H1 (cell line): ENCODE data around the gene EGFR. TPM values are rescaled to one million over a fixed set of nuclear protein-coding genes. Genes with fewer than 3 reads are reported as not detected.

ENCODE experiments used
- CTCF ChIA-PET: fragments of 300-600 bp; sonication (Branson Sonifier 250); formaldehyde crosslinking; loops from one replicate; lab custom pipeline; 2021; ENCODE audit not compliant: partially characterized antibody; lab: Charles Lee
- POLR2A ChIA-PET: fragments of 300-600 bp; sonication (Branson Sonifier 250); formaldehyde crosslinking; loops from one replicate; lab custom pipeline; 2021; ENCODE audit warnings: inconsistent platforms; ENCODE audit not compliant: partially characterized antibody; lab: Charles Lee
- DNase-seq, 2 experiments: peaks; one replicate each; pipeline versions ENCODE4 v3.0.0 to v3.0.0-alpha.2; 2010 to 2022; ENCODE audit warnings: low spot score in 2 of 2, low read depth in 1 of 2, mixed read lengths in 1 of 2
- FAIRE-seq: peaks from 2 replicates; lab custom pipeline; 2011; peaks lifted over from hg19 to GRCh38; lab: Jason Lieb, UNC
- H2AFZ ChIP-seq: 2 replicates; pipeline ENCODE4 v1.8.1; 2012; ENCODE audit warnings: low read length, inconsistent platforms
- H2AK5ac ChIP-seq: 2 replicates; pipeline ENCODE4 v1.6.1; 2013; ENCODE audit warnings: low read depth, low read length
- H2BK120ac ChIP-seq: replicated peaks from 2 replicates; pipeline ENCODE3; 2013; ENCODE audit warnings: low read depth, low read length, inconsistent platforms
- H2BK12ac ChIP-seq: 2 replicates; pipeline ENCODE4 v1.6.1; 2013; ENCODE audit warnings: low read depth, low read length
- H2BK15ac ChIP-seq: 2 replicates; pipeline ENCODE4 v1.6.1; 2013; ENCODE audit warnings: low read length
- H2BK20ac ChIP-seq: 2 replicates; pipeline ENCODE4 v1.6.1; 2013; ENCODE audit warnings: low read length
- H2BK5ac ChIP-seq: 2 replicates; pipeline ENCODE4 v1.6.1; 2013; ENCODE audit warnings: low read depth, low read length
- H3K14ac ChIP-seq: 2 replicates; pipeline ENCODE4 v1.6.1; 2013; ENCODE audit warnings: inconsistent platforms; ENCODE audit not compliant: insufficient read length
- H3K18ac ChIP-seq: 2 replicates; pipeline ENCODE4 v1.6.1; 2013; ENCODE audit warnings: low read length; ENCODE audit errors: extremely low read depth
- H3K23ac ChIP-seq: 2 replicates; pipeline ENCODE4 v1.6.1; 2013; ENCODE audit warnings: inconsistent platforms; ENCODE audit not compliant: insufficient read length
- H3K23me2 ChIP-seq: 2 replicates; pipeline ENCODE4 v1.6.1; 2013; ENCODE audit warnings: low read depth, low read length
- H3K27ac ChIP-seq: 2 replicates; pipeline ENCODE4 v1.6.1; 2011; ENCODE audit warnings: low read depth, low read length, inconsistent platforms
- H3K27me3 ChIP-seq, 4 experiments: replicated peaks in 1 of 4; 1 replicate in 1 of 4; 2 replicates in 3 of 4; pipeline versions ENCODE4 v1.6.1 to v1.8.1; 2011 to 2013; ENCODE audit warnings: low read length in 3 of 4, mild to moderate bottlenecking in 3 of 4, inconsistent platforms in 2 of 4, mixed read lengths in 2 of 4, moderate library complexity in 1 of 4; ENCODE audit not compliant: control insufficient read depth in 3 of 4, insufficient read depth in 3 of 4; ENCODE audit errors: extremely low read depth in 1 of 4
- H3K36me3 ChIP-seq, 4 experiments: 2 replicates each; pipeline versions ENCODE4 v1.6.1 to v1.8.1; 2011 to 2013; ENCODE audit warnings: mild to moderate bottlenecking in 4 of 4, low read length in 3 of 4, moderate library complexity in 2 of 4, control low read depth in 1 of 4, inconsistent platforms in 1 of 4; ENCODE audit not compliant: insufficient read depth in 4 of 4, control insufficient read depth in 2 of 4
- H3K4ac ChIP-seq: replicated peaks from 2 replicates; pipeline ENCODE3; 2013; ENCODE audit warnings: low read length, low read depth, mixed read lengths, inconsistent platforms; ENCODE audit not compliant: insufficient read length
- H3K4me1 ChIP-seq, 4 experiments: replicated peaks in 1 of 4; 1 replicate in 1 of 4; 2 replicates in 3 of 4; pipeline versions ENCODE4 v1.6.1 to v1.8.1; 2011 to 2013; ENCODE audit warnings: low read length in 3 of 4, inconsistent platforms in 2 of 4, mixed read lengths in 1 of 4; ENCODE audit not compliant: insufficient read depth in 4 of 4, control insufficient read depth in 3 of 4
- H3K4me2 ChIP-seq, 2 experiments: 2 replicates each; pipeline versions ENCODE4 v1.6.1 to v1.8.1; 2011 to 2013; ENCODE audit warnings: low read depth in 2 of 2, low read length in 2 of 2, control low read depth in 1 of 2, inconsistent platforms in 1 of 2, mild to moderate bottlenecking in 1 of 2; ENCODE audit not compliant: insufficient read depth in 1 of 2
- H3K4me3 ChIP-seq, 4 experiments: fragments of 200-600, 300-600 bp in 1 of 4; sonication (generic), shearing (Covaris generic), sonication (Bioruptor Twin) in 1 of 4; 2 replicates each; pipeline versions ENCODE4 v1.5.1 to v1.8.1; 2011 to 2016; ENCODE audit warnings: low read length in 4 of 4, low read depth in 3 of 4, control low read depth in 2 of 4, inconsistent platforms in 2 of 4, mild to moderate bottlenecking in 2 of 4, mixed read lengths in 1 of 4, moderate library complexity in 1 of 4; ENCODE audit not compliant: insufficient read depth in 2 of 4; ENCODE audit errors: extremely low read depth in 1 of 4
- H3K56ac ChIP-seq: replicated peaks from 2 replicates; pipeline ENCODE3; 2013; ENCODE audit warnings: low read depth, mild to moderate bottlenecking, mixed read lengths, low read length, inconsistent platforms; ENCODE audit not compliant: insufficient read length
- H3K79me1 ChIP-seq: 2 replicates; pipeline ENCODE4 v1.6.1; 2013; ENCODE audit warnings: low read depth, low read length, control low read depth
- H3K79me2 ChIP-seq, 2 experiments: 2 replicates each; pipeline versions ENCODE4 v1.6.1 to v1.8.1; 2012 to 2013; ENCODE audit warnings: low read length in 2 of 2, mild to moderate bottlenecking in 2 of 2, inconsistent platforms in 1 of 2; ENCODE audit not compliant: insufficient read depth in 2 of 2, control insufficient read depth in 1 of 2
- H3K9ac ChIP-seq, 4 experiments: replicated peaks in 1 of 4; 1 replicate in 1 of 4; 2 replicates in 3 of 4; pipeline versions ENCODE4 v1.6.1 to v1.8.1; 2011 to 2013; ENCODE audit warnings: low read depth in 3 of 4, low read length in 3 of 4, control low read depth in 2 of 4, mild to moderate bottlenecking in 2 of 4, moderate library complexity in 2 of 4, inconsistent platforms in 1 of 4; ENCODE audit errors: extremely low read depth in 1 of 4
- H3K9me3 ChIP-seq, 2 experiments: 2 replicates each; pipeline versions ENCODE4 v1.6.1 to v1.8.1; 2012 to 2013; ENCODE audit warnings: mild to moderate bottlenecking in 2 of 2, moderate library complexity in 2 of 2, control low read depth in 1 of 2, inconsistent platforms in 1 of 2, low read depth in 1 of 2, low read length in 1 of 2, mixed read lengths in 1 of 2; ENCODE audit not compliant: insufficient read depth in 2 of 2
- H4K20me1 ChIP-seq, 2 experiments: replicated peaks in 1 of 2; 2 replicates each; pipeline versions ENCODE3 to v1.8.1; 2011 to 2013; ENCODE audit warnings: inconsistent platforms in 2 of 2, low read length in 2 of 2, mild to moderate bottlenecking in 1 of 2; ENCODE audit not compliant: insufficient read depth in 2 of 2, control insufficient read depth in 1 of 2
- H4K5ac ChIP-seq: 2 replicates; pipeline ENCODE4 v1.6.1; 2013; ENCODE audit warnings: low read length, low read depth, mixed read lengths, inconsistent platforms; ENCODE audit not compliant: insufficient read length
- H4K8ac ChIP-seq: 2 replicates; pipeline ENCODE4 v1.8.0; 2013; ENCODE audit warnings: mild to moderate bottlenecking, moderate library complexity, low read length, inconsistent platforms; ENCODE audit not compliant: insufficient read depth; ENCODE audit errors: extremely low read depth
- H4K91ac ChIP-seq: replicated peaks from 2 replicates; pipeline ENCODE3; 2013; ENCODE audit warnings: low read length, mixed read lengths, inconsistent platforms; ENCODE audit not compliant: insufficient read length
- CBX8 ChIP-seq: fragments of 300-800, 300-1000 bp; sonication (generic); IDR thresholded peaks from 2 replicates; pipeline ENCODE4 v1.7.1; 2016; ENCODE audit warnings: low read depth, low read length, borderline replicate concordance
- NANOG ChIP-seq: IDR thresholded peaks from 2 replicates; pipeline ENCODE4 v1.6.1; 2011; ENCODE audit warnings: low read length, low read depth, mild to moderate bottlenecking, inconsistent platforms; ENCODE audit not compliant: insufficient read depth, poor library complexity, severe bottlenecking
- RAD21 ChIP-seq, 2 experiments: IDR thresholded peaks in 1 of 2; conservative IDR thresholded peaks in 1 of 2; 2 replicates each; pipeline ENCODE4 v1.6.1; 2011; ENCODE audit warnings: low read depth in 2 of 2, low read length in 2 of 2, improper control_type of control experiment in 1 of 2, inconsistent platforms in 1 of 2, mild to moderate bottlenecking in 1 of 2, moderate library complexity in 1 of 2
- RFX5 ChIP-seq: IDR thresholded peaks from 2 replicates; pipeline ENCODE4 v1.6.1; 2011; ENCODE audit warnings: low read depth, low read length, improper control_type of control experiment, borderline replicate concordance
- WGBS, 2 experiments: shearing (Covaris generic) in 1 of 2; methylation state at CpG; one replicate each; pipeline versions ENCODE4 v1.1.6 to v1.1.7; 2013 to 2015; ENCODE audit warnings: low lambda C conversion rate in 2 of 2, mixed read lengths in 2 of 2, inconsistent platforms in 1 of 2, low coverage in 1 of 2, missing lambda C conversion rate in 1 of 2; ENCODE audit not compliant: insufficient replicate concordance in 2 of 2, insufficient coverage in 1 of 2, insufficient read length in 1 of 2; ENCODE audit errors: extremely low coverage in 1 of 2, missing lambda C conversion rate in 1 of 2; 5-methylcytosine and 5-hydroxymethylcytosine counted together
- polyA plus RNA-seq, 7 experiments: library from polyadenylated mRNA; depleted of rRNA in 3 of 7; stranded (reverse) in 5 of 7; unstranded in 2 of 7; fragments of >200 nt in 5 of 7; fragments of 200-250 nt in 2 of 7; gene quantifications; 1 replicate in 5 of 7; 2 replicates in 1 of 7; 4 replicates in 1 of 7; pipeline versions ENCODE4 v1.2.1 to v1.2.3, GENCODE V29; 2011 to 2013; ENCODE audit warnings: missing spikeins in 2 of 7, mixed read lengths in 2 of 7
- total RNA-seq: library from RNA; stranded (reverse); fragmentation: NEBNext Ultra II Directional; extraction: Animal tissue kit (Norgen Biotek cat#: 25700); gene quantifications from 2 replicates; pipeline ENCODE4 v1.2.1, GENCODE V29; 2021

The EGFR gene
- total and polyA plus RNA-seq, 2 of the 8 experiments (the other 6 are each of a cell fraction or from before 2014, with no cell fraction given): 1.9 to 5.8 TPM

GRCh38 chr7:55046582-55047342 lies 27.9 kb downstream of the EGFR start:
- no peak overlapping the region for H2BK120ac ChIP-seq
- no peak overlapping the region for H2AK5ac ChIP-seq
- H4K5ac ChIP-seq: no peak overlapping the region
- POLR2A ChIA-PET: no interaction called here
- H3K18ac ChIP-seq: no peak overlapping the region
- H4K91ac ChIP-seq: no peak overlapping the region
- H3K36me3 ChIP-seq: no peaks in the 10 kb centered on the region
- H3K23ac ChIP-seq: no peak overlapping the region
- no peak for DNase-seq
- no peaks in the 10 kb centered on the region for H3K4me1 ChIP-seq
- no peak overlapping the region for H3K4me2 ChIP-seq
- TF ChIP-seq CBX8 (no peak), RAD21 (IDR thresholded peaks at IDR 0.05 in 1 of 2, conservative IDR thresholded peaks at IDR 0.05 in 1 of 2; ENCODE audit: low read depth in 2 of 2, low read length in 2 of 2) (no peak), RFX5 (no peak), NANOG (no peak)
- TF ChIP-seq, all 59 proteins: peak for 0
- 93% methylated on average over 7 of the region's 7 CpGs; no CpG with 5 or more reads in 1 of the 2 experiments for WGBS, 2 experiments
- Histone ChIP-seq H3K27ac (no peak overlapping the region), H4K20me1 (no peaks in the 10 kb centered on the region), H2BK5ac (no peak overlapping the region), H2BK12ac (no peak overlapping the region), H3K23me2 (no peaks in the 10 kb centered on the region), H2AFZ (no peak overlapping the region), H3K56ac (no peak overlapping the region), H3K79me2 (no peaks in the 10 kb centered on the region), H2BK15ac (no peak overlapping the region), H3K27me3 (no peaks in the 10 kb centered on the region), H4K8ac (no peak overlapping the region), H2BK20ac (no peak overlapping the region), H3K14ac (no peak overlapping the region), H3K9ac (no peak overlapping the region), H3K4ac (no peak overlapping the region), H3K4me3 (no peak overlapping the region), H3K79me1 (no peaks in the 10 kb centered on the region), H3K9me3 (no peaks in the 10 kb centered on the region)
- no peak for FAIRE-seq
- CTCF ChIA-PET: interaction anchor here (0.6 kb wide), 1 partner anchor 220 kb away, joined by 5 read pairs; no protein-coding TSS in a partner anchor
